Fibroblast of pulmonary artery (primary cell): Measurements from ENCODE around the gene PBX2.

Experiments
- DNase-seq: peaks from one replicate; pipeline ENCODE4 v3.0.0-alpha.2; 2010; ENCODE audit warnings: low read depth
- H3K4me3 ChIP-seq: replicated peaks from 2 replicates; pipeline ENCODE4 v1.5.1; 2011; ENCODE audit warnings: low read depth, mild to moderate bottlenecking, control low read depth, low read length, moderate library complexity
- CTCF ChIP-seq: IDR thresholded peaks from 2 replicates; pipeline ENCODE4 v1.5.1; 2011; ENCODE audit warnings: mild to moderate bottlenecking, control low read depth, low read length, inconsistent platforms; ENCODE audit errors: missing control alignments

PBX2 gene

GRCh38 chr6:32151181-32151862 lies 38.7 kb downstream of the PBX2 start:
- no peak for DNase-seq
- H3K4me3 ChIP-seq, result peak overlapping the region; percentile 96

GRCh38 chr6:32149932-32150870 lies 39.8 kb downstream of the PBX2 start:
- H3K4me3 ChIP-seq, result no peak overlapping the region
- no peak for DNase-seq
- no peak for TF ChIP-seq CTCF

More at GRCh38 chr6:32151181-32151862, 38.7 kb downstream of the PBX2 start:
- no peak for TF ChIP-seq CTCF

- no peak overlapping the region for H3K4me3 ChIP-seq
- DNase-seq, result no peak
- no peak for TF ChIP-seq CTCF
Measured at GRCh38 chr6:32149092-32149755, 40.8 kb downstream of the PBX2 start.

GRCh38 chr6:32148289-32149091 lies 41.5 kb downstream of the PBX2 start:
- H3K4me3 ChIP-seq, result no peak overlapping the region

GRCh38 chr6:32147401-32148132 lies 42.4 kb downstream of the PBX2 start:
- no peak for TF ChIP-seq CTCF
- no peak overlapping the region for H3K4me3 ChIP-seq

More at GRCh38 chr6:32148289-32149091, 41.5 kb downstream of the PBX2 start:
- no peak for TF ChIP-seq CTCF
- no peak for DNase-seq

GRCh38 chr6:32146687-32147086 lies 43.3 kb downstream of the PBX2 start:
- no peak for TF ChIP-seq CTCF
- no peak for DNase-seq
- no peak overlapping the region for H3K4me3 ChIP-seq

More at GRCh38 chr6:32147401-32148132, 42.4 kb downstream of the PBX2 start:
- DNase-seq, result no peak
